ENCODE measurements around the gene IGF2BP3. TPM values are rescaled to one million over a fixed set of nuclear protein-coding genes. Genes with fewer than 3 reads are reported as not detected.

Gene IGF2BP3
- total and polyA plus RNA-seq, 4 donors: 0.18 to 60.2 (median 1.5) TPM

DNA sequence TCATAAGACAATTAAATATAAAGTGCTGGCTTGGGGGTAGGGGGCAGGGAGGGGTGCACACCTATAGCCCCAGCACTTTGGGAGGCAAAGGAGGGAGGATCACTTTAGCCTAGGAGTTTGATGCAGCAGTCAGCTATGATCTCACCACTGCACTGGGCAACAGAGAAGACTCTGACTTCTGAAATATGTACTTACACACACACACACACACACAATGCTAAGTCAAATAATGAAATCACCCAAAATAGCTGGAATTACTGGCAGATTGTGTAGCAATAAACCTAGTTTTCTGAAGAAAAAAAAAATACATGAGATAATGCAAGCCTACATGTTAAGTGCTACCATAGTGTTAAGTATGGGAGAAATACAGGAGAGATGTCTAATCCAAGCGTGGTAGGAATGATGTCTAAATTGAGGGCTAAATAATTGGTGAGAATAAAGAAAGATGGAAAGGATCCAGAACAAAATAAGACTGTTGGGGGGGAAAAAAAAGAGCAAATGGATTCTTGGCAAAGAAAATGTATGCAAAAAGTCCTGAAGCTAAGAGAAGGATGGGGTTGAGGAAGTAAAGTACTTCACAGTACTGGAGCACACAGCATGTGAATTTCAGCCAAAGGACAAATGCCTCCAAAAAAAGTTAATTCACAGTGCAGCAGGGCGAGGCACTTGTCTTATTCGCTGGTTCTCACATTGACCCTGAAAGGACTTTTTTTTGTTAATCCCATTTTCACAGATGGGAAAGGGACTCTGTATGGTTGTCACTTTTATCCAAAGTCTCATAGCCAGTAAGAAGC, 73.9 kb downstream of the IGF2BP3 start:
- no peak overlapping the region for H3K9ac ChIP-seq (ENCODE audit: insufficient read depth in 1 of 2, low read length in 2 of 2)

GRCh38 chr7:23394488-23395171, 75.7 kb downstream of the IGF2BP3 start:
- TF ChIP-seq, protein P1, sequence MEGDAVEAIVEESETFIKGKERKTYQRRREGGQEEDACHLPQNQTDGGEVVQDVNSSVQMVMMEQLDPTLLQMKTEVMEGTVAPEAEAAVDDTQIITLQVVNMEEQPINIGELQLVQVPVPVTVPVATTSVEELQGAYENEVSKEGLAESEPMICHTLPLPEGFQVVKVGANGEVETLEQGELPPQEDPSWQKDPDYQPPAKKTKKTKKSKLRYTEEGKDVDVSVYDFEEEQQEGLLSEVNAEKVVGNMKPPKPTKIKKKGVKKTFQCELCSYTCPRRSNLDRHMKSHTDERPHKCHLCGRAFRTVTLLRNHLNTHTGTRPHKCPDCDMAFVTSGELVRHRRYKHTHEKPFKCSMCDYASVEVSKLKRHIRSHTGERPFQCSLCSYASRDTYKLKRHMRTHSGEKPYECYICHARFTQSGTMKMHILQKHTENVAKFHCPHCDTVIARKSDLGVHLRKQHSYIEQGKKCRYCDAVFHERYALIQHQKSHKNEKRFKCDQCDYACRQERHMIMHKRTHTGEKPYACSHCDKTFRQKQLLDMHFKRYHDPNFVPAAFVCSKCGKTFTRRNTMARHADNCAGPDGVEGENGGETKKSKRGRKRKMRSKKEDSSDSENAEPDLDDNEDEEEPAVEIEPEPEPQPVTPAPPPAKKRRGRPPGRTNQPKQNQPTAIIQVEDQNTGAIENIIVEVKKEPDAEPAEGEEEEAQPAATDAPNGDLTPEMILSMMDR (IDR thresholded peaks at IDR 0.05; ENCODE audit: control extremely low read depth, extremely low read depth): no peak
- Histone ChIP-seq H3K4me1 (ENCODE audit: control insufficient read depth in 5 of 5, insufficient read depth in 5 of 5, low read length in 5 of 5) (peaks cover 0 to 14% (median 0%) of the 10 kb centered on the region in 5 donors), H3K9me3 (ENCODE audit: control insufficient read depth in 4 of 4, insufficient read depth in 3 of 4, low read length in 3 of 4) (no peaks in the 10 kb centered on the region), H3K27me3 (ENCODE audit: control insufficient read depth in 3 of 3, insufficient read depth in 3 of 3, low read length in 2 of 3) (no peaks in the 10 kb centered on the region), H3K9ac (ENCODE audit: insufficient read depth in 1 of 2, low read length in 2 of 2) (no peak overlapping the region), H3K4me3 (no peak overlapping the region), H3K27ac (ENCODE audit: low read depth in 1 of 2, low read length in 1 of 2) (no peak overlapping the region), H3K36me3 (ENCODE audit: control insufficient read depth in 4 of 4, insufficient read depth in 4 of 4, low read length in 4 of 4) (peaks cover 0 to 7% (median under 1%) of the 10 kb centered on the region in 4 donors)
- 94 to 95% methylated on average over 3 of the region's 3 CpGs for WGBS, 2 donors
- DNase-seq (no peak), ATAC-seq (ENCODE audit: insufficient read depth, low FRiP score) (no peak)

More for the DNA sequence above, 73.9 kb downstream of the IGF2BP3 start:
- WGBS, 2 donors: 75 to 92% methylated on average over 3 of the region's 3 CpGs
- no peak overlapping the region for H3K4me3 ChIP-seq
- peaks cover 0 to 7% (median 0%) of the 10 kb centered on the region in 4 donors for H3K36me3 ChIP-seq (ENCODE audit: control insufficient read depth in 4 of 4, insufficient read depth in 4 of 4, low read length in 4 of 4)
- H3K4me1 ChIP-seq (ENCODE audit: control insufficient read depth in 5 of 5, insufficient read depth in 5 of 5, low read length in 5 of 5): peaks cover 0 to 11% (median 0%) of the 10 kb centered on the region in 5 donors
- peak in 2 of 3 donors; percentile 33 to 47 for DNase-seq
- TF ChIP-seq, protein P1 (IDR thresholded peaks at IDR 0.05; ENCODE audit: control extremely low read depth, extremely low read depth): no peak
- H3K27ac ChIP-seq (ENCODE audit: low read depth in 1 of 2, low read length in 1 of 2): no peak overlapping the region
- H3K9me3 ChIP-seq (ENCODE audit: control insufficient read depth in 4 of 4, insufficient read depth in 3 of 4, low read length in 3 of 4): no peaks in the 10 kb centered on the region
- no peaks in the 10 kb centered on the region for H3K27me3 ChIP-seq (ENCODE audit: control insufficient read depth in 3 of 3, insufficient read depth in 3 of 3, low read length in 2 of 3)
- no peak for ATAC-seq (ENCODE audit: insufficient read depth, low FRiP score)

DNA sequence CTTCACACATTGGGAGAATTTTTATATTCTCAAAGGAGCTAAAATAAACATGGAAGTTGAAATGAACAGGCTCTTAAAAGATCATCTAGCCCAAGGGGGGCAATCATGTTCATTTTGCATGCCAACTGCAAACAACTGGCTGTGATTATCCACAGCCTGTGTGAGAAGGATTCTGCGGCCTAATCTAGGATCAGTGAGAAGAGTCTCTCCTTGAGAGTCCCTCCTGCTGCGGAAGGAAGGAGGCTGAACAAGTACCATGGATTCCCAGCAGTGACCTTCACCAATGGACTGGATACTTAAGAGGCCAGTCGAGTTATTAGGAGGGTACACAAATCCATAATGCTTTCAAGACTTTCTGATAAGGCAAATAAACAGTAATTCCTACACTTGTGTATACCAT, 76.7 kb downstream of the IGF2BP3 start:
- DNase-seq: no peak
- Histone ChIP-seq H3K9ac (ENCODE audit: insufficient read depth in 1 of 2, low read length in 2 of 2) (no peak overlapping the region), H3K4me3 (no peak overlapping the region), H3K36me3 (ENCODE audit: control insufficient read depth in 4 of 4, insufficient read depth in 4 of 4, low read length in 4 of 4) (peaks cover 0 to 7% (median under 1%) of the 10 kb centered on the region in 4 donors), H3K9me3 (ENCODE audit: control insufficient read depth in 4 of 4, insufficient read depth in 3 of 4, low read length in 3 of 4) (no peaks in the 10 kb centered on the region), H3K27me3 (ENCODE audit: control insufficient read depth in 3 of 3, insufficient read depth in 3 of 3, low read length in 2 of 3) (no peaks in the 10 kb centered on the region), H3K27ac (ENCODE audit: low read depth in 1 of 2, low read length in 1 of 2) (no peak overlapping the region), H3K4me1 (ENCODE audit: control insufficient read depth in 5 of 5, insufficient read depth in 5 of 5, low read length in 5 of 5) (peaks cover 0 to 14% (median 0%) of the 10 kb centered on the region in 5 donors)
- TF ChIP-seq, protein P1 (IDR thresholded peaks at IDR 0.05; ENCODE audit: control extremely low read depth, extremely low read depth): no peak
- no peak for ATAC-seq (ENCODE audit: insufficient read depth, low FRiP score)
- 85 to 93% methylated on average over 3 of the region's 3 CpGs for WGBS, 2 donors

Data from lung (tissue), 12 donors.